Measurements from ENCODE around the gene CCDC187. TPM values are rescaled to one million over a fixed set of nuclear protein-coding genes. Genes with fewer than 3 reads are reported as not detected.

Gene CCDC187
- total and polyA plus RNA-seq, 2 of the 8 experiments (the other 6 are each of a cell fraction or from before 2014, with no cell fraction given): 0.02 TPM; not detected in 1

- TF ChIP-seq JUND (IDR thresholded peaks at IDR 0.05; ENCODE audit: low read length): no peak
- no peak for TF ChIP-seq EGR1 (IDR thresholded peaks at IDR 0.05; ENCODE audit: borderline replicate concordance, low read depth, low read length)
These were observed 73.5 kb downstream of the CCDC187 start (continued) for GRCh38 chr9:136230365-136230764.
